NCI-H748 treated with DMSO at 0.1 percent for 48 hours (cell line): ENCODE data around the gene PARP9.
A peak's percentile ranks its signal among the peaks of the same experiment; 100 is the strongest.

Experiments used
- DNase-seq: peaks from one replicate; lab custom pipeline; 2025; lab: John Stamatoyannopoulos, UW

The PARP9 gene

GRCh38 chr3:122564155-122564912 lies at the start of gene PARP9, which contains the start of gene DTX3L:
Gene PARP9, minus strand, starts transcription at chr3:122564300. Its CDS starts 4,680 bp downstream, at chr3:122559620.
Gene DTX3L, plus strand, starts transcription at chr3:122564338. Its CDS starts 89 bp downstream, at chr3:122564427.
- peak; percentile 12 for DNase-seq

DNA sequence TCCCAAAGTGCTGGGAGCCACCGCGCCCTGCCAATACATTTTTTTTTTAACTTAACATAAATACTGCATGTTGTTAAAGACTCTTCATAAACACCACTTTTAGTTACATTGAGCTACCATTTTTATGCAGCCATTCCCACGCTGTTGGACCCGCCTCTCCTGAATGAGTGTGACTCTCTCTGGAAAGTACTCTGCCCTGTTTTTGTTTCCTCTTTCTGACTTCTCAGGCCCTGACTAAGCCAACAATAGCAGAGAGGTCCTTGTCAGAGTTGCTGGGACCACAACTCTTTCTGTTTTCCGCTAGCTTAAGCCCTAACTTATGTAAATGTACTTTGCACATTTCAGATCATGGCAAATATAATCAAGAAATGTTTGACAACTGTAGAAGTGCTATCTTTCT lies 48.6 kb upstream of the PARP9 start:
- no peak for DNase-seq

GRCh38 chr3:122609798-122610559 lies 45.9 kb upstream of the PARP9 start:
- DNase-seq: no peak

DNA sequence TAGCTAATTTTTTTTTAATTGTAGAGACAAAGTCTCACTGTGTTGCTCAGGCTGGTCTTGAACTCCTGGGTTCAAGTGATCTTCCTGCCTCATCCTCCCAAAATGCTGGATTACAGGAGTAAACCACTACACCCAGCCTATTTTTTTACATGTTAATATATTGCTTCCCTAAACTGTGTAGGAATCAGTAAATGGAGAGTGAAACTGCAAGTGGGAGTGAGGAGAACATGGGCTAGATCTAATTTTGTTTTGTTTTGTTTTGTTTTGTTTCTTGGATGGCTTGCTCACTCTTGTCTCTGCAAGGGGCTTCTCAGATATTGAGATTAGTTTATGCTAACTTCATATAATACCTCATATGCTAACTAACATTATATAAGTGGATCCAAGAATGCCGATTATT lies 44.8 kb upstream of the PARP9 start:
- DNase-seq: no peak

DNA sequence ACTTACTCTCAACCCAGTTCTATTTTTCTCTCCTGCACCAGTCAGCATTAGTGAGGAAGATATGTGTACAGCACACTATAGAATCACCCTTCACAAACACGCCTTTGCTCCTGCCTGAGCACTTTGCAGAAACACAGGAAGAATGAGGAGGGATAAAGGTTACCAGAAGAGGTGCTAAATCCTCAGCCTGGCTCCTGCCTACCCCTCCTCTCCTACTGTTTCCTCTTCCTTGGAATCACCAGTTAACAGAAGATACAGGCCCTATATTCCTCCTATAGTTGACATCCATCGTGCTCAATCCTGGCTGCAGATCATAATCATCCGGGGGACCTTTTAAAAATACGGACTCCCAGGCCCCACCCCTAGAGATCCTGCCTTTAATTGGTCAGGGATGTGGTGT lies 42.2 kb upstream of the PARP9 start:
- no peak for DNase-seq

DNA sequence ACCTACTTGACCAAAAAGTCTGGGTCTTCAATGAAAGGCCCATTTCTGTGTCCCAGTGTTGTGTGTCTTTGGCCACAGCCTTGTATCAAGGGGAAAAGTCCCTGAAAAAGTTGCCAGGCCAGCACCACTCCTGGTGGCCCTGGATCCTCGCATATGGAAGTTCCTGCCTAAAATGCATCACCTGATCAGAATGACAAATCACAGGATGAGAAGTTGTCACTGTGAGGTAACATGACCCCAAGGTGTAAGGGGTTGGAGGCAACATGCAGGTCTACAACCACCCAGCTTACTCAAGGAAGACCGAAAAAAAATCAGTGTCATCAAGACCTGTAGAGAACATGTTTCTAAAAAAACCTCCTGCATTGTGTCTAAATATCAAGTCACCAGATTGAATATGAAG lies 39.0 kb upstream of the PARP9 start:
- no peak for DNase-seq

GRCh38 chr3:122602011-122602710 lies 38.1 kb upstream of the PARP9 start:
- DNase-seq: no peak

- no peak for DNase-seq
These were observed 34.5 kb upstream of the PARP9 start for GRCh38 chr3:122598556-122598955.

DNA sequence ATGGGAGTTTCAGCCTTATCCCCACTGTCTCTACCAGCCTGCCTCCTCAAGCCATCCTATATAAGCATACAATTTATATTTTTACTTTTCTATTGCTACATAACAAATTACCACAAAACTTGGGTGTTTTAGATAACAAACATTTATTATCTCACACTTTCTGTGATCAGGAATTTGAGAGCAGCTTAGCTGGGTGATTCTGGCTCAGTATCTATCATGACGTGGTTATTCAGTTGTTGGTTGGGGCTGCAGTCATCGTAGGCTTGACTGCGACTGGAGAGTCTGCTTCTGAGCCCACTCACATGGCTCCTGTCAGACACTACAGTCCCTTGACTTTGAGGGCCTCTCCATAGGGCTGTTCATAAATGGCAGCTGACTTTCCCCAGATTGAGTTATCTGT lies 34.1 kb upstream of the PARP9 start:
- DNase-seq: no peak

DNA sequence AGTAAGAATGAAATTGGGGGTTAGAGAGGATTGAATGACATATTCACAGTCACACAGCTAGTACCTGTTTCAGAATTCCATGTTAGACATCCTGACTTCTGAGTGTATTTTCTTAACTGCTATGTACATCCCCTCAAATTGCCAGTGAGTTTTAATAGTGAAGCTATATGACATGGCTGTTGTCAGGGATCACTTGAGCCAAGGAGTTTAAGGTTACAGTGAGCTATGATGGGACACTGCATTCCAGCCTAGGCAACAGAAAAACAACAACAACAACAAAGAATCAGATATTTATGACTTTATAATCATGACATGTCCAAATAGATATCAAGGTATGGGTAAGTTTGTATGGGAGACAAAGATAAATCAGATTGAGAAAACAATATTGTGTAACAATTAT lies 29.9 kb upstream of the PARP9 start:
- DNase-seq: no peak

GRCh38 chr3:122590610-122591009 lies 26.5 kb upstream of the PARP9 start:
- no peak for DNase-seq

DNA sequence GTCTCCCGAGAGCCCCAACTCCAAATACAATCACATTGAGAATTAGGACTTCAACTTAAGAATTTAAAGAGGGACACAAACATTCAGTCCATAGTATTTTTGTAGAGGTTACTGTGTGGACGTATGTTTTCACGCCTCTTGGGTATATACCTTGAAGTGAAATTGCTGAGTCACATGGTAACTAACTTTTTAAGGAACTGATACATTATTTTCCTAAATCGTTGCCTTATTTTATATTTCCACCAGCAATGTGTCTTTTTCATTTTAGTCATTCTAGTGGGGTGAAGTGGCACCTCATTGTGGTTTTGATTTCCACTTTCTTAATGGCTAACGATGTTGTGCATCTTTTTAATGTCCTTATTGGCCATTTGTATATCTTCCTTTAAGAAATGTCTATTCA lies 25.2 kb upstream of the PARP9 start:
- DNase-seq: no peak

- no peak for DNase-seq
These were observed 23.5 kb upstream of the PARP9 start for GRCh38 chr3:122587572-122587971.

DNA sequence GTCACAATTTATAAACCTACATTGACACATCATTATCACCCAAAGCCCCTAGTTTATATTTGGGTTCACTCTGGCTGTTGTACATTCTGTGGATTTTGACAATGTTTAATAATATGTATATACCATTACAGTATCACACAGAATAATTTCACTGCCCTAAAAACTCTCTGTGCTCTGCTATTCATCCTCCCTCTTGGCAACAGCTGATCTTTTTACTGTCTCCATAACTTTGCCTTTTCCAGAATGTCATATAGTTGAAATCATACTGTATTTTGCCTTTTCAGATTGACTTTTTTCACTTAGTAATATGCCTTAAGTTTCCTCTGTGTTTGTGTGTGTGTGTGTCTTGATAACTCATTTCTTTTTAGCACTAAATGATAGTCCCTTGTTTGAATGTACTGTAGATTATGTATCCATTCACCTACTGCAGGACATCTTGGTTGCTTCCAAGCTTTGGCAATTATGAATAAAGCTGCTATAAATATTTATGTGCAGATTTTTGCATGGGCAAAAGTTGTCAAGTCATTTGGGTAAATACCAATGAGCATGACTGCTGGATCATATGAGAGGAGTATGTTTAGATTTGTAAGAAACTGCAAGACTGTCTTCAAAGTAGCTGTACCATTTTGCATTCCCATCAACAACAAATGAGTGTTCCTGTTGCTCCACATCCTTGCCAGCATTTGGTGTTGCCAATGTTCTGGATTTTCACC lies 22.8 kb upstream of the PARP9 start:
- DNase-seq: no peak

DNA sequence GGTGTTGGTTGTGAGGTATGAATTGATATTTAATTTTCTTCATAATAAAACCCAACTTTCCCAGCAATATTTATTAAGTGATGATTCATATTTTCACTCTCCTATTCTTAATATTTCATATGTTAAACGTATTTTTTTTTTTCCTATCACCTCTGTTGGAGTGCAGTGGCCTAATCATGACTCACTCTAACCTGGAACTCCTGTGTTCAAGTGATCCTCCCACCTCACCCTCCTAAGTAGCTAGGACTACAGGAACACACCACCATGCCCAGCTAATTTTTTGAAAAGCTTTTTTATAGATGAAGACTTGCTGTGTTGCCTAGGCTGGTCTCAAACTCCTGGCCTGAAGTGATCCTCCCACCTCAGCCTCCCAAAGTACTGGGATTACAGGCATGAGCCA lies 22.0 kb upstream of the PARP9 start:
- DNase-seq: no peak

- no peak for DNase-seq
These were observed 18.3 kb upstream of the PARP9 start for GRCh38 chr3:122582390-122582789.

DNA sequence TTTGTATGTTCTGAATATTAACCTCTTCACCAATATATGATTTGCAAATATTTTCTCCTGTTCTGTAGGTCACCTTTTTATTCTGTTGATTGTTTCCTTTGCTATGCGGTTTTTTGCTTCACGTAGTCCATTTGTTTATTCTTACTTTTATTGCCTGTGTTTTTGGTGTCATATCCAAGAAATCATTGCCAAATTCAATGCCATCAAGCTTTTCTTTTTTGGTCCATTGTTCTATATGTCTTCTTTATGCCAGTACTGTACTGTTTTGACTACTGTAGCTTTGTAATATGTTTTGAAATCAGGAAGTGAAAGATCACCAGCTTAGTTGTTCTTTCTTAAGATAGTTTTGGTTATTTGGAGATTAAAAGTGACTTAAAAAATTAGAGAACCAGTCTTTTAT lies 17.5 kb upstream of the PARP9 start:
- DNase-seq: no peak

GRCh38 chr3:122580470-122580869 lies 16.4 kb upstream of the PARP9 start:
- no peak for DNase-seq

- no peak for DNase-seq
These were observed 14.1 kb upstream of the PARP9 start for GRCh38 chr3:122578069-122578740.

GRCh38 chr3:122577409-122578031 lies 13.4 kb upstream of the PARP9 start, which contains the start of gene PARP15:
Gene PARP15, plus strand, starts transcription at chr3:122577650. Its CDS starts 18 bp downstream, at chr3:122577668.
- DNase-seq: no peak
